Hematopoietic multipotent progenitor cell treated with erythropoietin and hydrocortisone succinate and interleukin-3 and kit ligand, for 8 days (in vitro differentiated cells): Measurements from ENCODE around the gene KIF19.
"Not testable (repeated sequence)": the region's sequence is repeated elsewhere in the genome, so short reads cannot be mapped to it uniquely, and the experiment has no call there.

Source experiments
- DNase-seq: peaks from one replicate; pipeline ENCODE4 v3.0.0-alpha.2; 2015

The KIF19 gene, protein sequence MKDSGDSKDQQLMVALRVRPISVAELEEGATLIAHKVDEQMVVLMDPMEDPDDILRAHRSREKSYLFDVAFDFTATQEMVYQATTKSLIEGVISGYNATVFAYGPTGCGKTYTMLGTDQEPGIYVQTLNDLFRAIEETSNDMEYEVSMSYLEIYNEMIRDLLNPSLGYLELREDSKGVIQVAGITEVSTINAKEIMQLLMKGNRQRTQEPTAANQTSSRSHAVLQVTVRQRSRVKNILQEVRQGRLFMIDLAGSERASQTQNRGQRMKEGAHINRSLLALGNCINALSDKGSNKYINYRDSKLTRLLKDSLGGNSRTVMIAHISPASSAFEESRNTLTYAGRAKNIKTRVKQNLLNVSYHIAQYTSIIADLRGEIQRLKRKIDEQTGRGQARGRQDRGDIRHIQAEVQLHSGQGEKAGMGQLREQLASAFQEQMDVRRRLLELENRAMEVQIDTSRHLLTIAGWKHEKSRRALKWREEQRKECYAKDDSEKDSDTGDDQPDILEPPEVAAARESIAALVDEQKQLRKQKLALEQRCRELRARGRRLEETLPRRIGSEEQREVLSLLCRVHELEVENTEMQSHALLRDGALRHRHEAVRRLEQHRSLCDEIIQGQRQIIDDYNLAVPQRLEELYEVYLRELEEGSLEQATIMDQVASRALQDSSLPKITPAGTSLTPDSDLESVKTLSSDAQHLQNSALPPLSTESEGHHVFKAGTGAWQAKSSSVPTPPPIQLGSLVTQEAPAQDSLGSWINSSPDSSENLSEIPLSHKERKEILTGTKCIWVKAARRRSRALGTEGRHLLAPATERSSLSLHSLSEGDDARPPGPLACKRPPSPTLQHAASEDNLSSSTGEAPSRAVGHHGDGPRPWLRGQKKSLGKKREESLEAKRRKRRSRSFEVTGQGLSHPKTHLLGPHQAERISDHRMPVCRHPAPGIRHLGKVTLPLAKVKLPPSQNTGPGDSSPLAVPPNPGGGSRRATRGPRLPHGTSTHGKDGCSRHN

GRCh38 chr17:74325743-74326379 lies at the start of gene KIF19:
TSS of gene KIF19 (plus strand) at chr17:74326226. CDS start at chr17:74326350, 124 bp downstream.
- peak; percentile 62 for DNase-seq

- DNase-seq, result no peak
Observed at GRCh38 chr17:74276541-74277009, 49.5 kb upstream of the KIF19 start.

DNA sequence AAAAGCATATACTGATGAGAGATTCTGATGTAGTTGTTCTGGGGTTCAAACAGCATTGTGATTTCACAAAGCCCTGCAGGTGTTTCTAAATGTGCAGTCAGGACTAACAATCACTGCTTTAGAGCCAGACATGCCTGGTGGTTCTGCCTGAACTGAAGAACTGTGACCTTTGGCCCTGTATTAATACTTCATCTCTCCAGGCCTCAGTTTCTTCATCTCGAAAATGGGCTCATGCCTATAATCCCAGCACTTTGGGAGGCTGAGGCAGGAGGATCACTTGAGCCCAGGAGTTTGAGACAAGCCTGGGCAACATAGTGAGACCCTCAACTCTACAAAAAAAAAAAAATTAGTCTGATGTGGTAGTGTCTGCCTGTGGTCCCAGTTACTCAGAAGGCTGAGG lies 48.1 kb upstream of the KIF19 start:
- DNase-seq, result no peak

DNA sequence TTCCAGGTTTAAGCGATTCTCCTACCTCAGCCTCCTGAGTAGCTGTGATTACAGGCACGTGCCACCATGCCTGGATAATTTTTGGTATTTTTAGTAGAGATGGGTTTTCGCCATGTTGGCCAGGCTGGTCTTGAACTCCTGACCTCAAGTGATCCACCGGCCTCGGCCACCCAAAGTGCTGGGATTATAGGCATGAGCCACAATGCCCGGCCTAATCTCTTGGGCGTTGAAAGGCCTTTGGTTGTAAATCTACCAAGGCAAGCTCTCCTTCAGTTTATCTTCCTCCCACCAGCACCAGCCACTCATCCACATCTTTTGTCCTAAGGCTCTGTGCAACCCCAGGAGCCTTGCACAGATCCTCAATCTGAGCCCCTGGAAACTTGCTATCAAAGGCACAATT lies 46.4 kb upstream of the KIF19 start:
- not testable (repeated sequence) for DNase-seq

- DNase-seq, result no peak
Observed at GRCh38 chr17:74280093-74280513, 45.9 kb upstream of the KIF19 start.

- no peak for DNase-seq
Observed at GRCh38 chr17:74281799-74282198, 44.2 kb upstream of the KIF19 start.

DNA sequence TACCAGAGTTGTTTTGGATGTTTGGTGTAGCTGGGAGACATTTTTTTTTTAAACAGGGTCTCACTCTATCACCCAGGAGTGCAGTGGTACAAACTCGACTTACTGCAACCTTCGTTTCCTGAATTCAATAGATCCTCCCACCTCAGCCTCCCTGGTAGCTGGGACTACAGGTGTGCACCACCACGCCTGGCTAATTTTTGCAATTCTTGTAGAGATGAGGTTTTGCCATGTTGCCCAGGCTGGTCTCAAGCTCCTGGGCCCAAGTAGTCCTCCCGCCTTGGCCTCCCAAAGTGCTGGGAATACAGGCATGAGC lies 43.8 kb upstream of the KIF19 start:
- not testable (repeated sequence) for DNase-seq

DNA sequence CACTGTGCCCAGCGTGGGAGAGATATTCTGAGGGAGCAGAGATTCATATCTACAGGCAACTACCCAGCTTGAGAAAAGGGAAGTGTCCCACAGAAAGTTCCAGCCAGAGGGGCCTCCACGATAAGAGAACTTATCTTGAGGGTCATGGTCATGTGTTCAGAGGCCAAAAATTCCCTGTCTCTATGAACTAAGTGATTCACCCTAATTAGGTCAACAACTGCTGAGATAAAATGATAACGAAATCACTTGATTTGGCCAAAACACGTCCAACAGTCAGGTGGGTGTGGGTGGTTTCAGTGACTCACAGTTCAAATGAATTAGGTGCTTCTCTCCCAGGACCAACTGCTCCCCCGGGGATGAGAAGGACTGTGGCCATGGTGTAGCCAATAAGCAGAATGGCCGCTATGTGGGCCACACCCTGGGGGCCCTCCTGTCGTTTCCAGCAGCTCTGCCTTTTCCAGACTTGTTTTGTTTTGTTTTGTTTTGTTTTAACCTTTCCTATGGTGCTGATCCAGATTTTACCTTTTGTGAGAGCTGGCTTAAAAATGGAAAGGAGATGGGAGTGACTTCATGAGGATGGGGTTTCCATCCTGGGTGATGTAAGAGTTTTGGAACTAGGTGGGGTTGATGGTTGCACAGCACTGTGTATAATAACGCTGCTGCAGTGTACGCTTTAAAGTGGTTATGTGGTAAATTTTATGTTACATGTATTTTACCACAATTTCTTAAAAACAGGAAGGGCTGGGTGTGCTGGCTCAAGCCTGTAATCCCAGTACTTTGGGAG lies 43.2 kb upstream of the KIF19 start:
- peak; percentile 82 for DNase-seq

DNA sequence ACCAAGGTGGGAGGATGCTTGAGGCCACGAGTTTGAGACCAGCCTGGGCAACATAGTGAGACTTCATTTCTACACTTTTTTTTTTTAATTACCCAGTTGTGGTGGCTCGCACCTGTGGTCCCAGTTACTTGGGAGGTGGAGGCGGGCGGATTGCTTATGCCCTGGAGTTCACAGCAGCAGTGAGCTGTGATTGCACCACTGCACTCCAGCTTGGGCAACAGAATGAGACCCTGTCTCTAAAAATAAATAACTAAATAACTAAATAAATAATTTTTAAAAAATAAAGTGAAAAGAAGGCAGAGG lies 42.7 kb upstream of the KIF19 start:
- no peak for DNase-seq

GRCh38 chr17:74287031-74287602 lies 38.9 kb upstream of the KIF19 start:
- peak; percentile 82 for DNase-seq

- no peak for DNase-seq
Observed at GRCh38 chr17:74288785-74289184, 37.2 kb upstream of the KIF19 start.

GRCh38 chr17:74289688-74290087 lies 36.3 kb upstream of the KIF19 start:
- DNase-seq, result no peak

DNA sequence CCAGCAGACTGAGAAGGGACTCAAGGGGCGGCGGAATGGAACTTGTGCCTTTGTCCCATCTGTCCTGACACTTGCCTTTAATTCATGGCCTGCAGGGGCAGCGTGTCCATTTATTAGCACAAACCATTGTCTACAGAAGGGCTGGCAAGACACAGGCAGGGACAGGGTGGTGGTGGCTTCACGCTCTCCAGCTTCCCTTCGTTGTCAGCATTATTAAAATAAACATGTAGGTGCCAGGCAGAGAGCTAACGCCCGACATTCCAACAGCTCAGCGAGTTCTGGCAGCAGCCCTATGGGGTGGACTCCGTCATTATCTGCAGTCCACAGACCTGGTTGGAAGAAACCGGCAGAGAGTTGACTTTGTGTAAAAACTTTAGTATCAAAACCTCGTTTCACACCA lies 35.7 kb upstream of the KIF19 start:
- peak; percentile 81 for DNase-seq

DNA sequence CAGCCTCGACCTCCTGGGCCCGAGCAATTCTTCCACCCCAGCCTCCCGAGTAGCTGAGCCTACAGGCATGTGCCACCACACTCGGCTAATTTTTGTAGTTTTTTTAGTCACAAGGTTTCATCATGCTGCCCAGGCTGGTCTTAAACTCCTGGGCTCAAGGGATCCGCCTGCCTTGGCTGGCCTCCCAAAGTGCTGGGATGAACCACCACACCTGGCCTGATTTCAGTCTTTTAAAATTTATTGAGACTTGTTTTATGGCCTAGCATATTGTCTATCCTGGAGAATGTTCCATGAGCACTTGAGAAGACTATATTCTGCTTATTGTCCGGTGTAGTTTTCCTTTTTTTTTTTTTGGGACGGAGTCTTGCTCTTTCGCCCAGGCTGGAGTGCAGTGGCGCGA lies 33.5 kb upstream of the KIF19 start:
- no peak for DNase-seq

- peak; percentile 85 for DNase-seq
Observed at GRCh38 chr17:74295625-74296547, 30.1 kb upstream of the KIF19 start.

DNA sequence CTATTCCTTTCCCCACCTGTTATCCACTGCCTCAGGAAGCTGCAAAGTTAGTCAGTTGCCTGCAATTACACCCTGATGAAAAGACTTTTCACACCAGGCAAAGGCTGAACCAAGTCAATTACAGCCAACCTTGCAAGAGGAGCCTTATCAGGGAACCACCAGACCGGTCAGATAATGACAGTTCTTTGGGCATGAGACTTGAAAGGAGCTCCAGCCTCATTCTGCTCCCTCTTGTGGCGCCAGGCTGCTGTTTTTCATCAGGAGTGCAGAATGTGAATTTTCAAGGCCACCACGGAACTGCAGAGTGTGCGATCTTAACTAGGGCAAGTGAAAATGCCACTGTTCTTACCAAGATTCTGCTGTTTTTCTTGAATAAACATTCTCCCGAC lies 29.5 kb upstream of the KIF19 start:
- peak; percentile 99 for DNase-seq

- DNase-seq, result no peak
Observed at GRCh38 chr17:74297941-74298340, 28.1 kb upstream of the KIF19 start.

- DNase-seq, result no peak
Observed at GRCh38 chr17:74298778-74299177, 27.2 kb upstream of the KIF19 start.

GRCh38 chr17:74299226-74300009 lies 26.6 kb upstream of the KIF19 start:
- DNase-seq, result no peak

GRCh38 chr17:74303305-74303704 lies 22.7 kb upstream of the KIF19 start:
- no peak for DNase-seq
